ENCODE measurements around the gene DAB1. TPM values are rescaled to one million over a fixed set of nuclear protein-coding genes. Genes with fewer than 3 reads are reported as not detected.

DAB1 gene
- total and polyA plus RNA-seq, 5 donors from 2014 or later, result 0.87 to 5.1 (median 4.0) TPM

- no peak for DNase-seq
- H3K27ac Mint-ChIP-seq, result no peak overlapping the region
- no peaks in the 10 kb centered on the region for H3K36me3 Mint-ChIP-seq
- H3K4me1 Mint-ChIP-seq, result no peaks in the 10 kb centered on the region
- peaks cover 4% of the 10 kb centered on the region for H3K27me3 Mint-ChIP-seq
- Histone ChIP-seq H3K4me1 (ENCODE audit: control insufficient read depth, insufficient read depth, low read length, poor library complexity, severe bottlenecking) (no peaks in the 10 kb centered on the region), H3K4me3 (ENCODE audit: low read depth, low read length) (no peak overlapping the region), H3K36me3 (ENCODE audit: control insufficient read depth, insufficient read depth, low read length) (no peaks in the 10 kb centered on the region), H3K27me3 (ENCODE audit: control insufficient read depth, insufficient read depth, low read length) (no peaks in the 10 kb centered on the region), H3K9me3 (ENCODE audit: control insufficient read depth in 2 of 2, low read length in 2 of 2) (no peaks in the 10 kb centered on the region), H3K27ac (ENCODE audit: insufficient read depth, low read length, poor library complexity, severe bottlenecking) (no peak overlapping the region)
- ATAC-seq (ENCODE audit: low read depth in 2 of 2), result no peak
- peaks cover 0 to 7% (median 2%) of the 10 kb centered on the region in 7 donors for H3K9me3 Mint-ChIP-seq
- H3K4me3 Mint-ChIP-seq, result no peak overlapping the region
Observed at GRCh38 chr1:57250021-57250420, 173.8 kb downstream of the DAB1 start.

GRCh38 chr1:57249511-57249910 lies 174.3 kb downstream of the DAB1 start:
- Mint-ChIP-seq H3K9me3 (peaks cover 0 to 7% (median 2%) of the 10 kb centered on the region in 7 donors), H3K27ac (no peak overlapping the region), H3K27me3 (peaks cover 4% of the 10 kb centered on the region), H3K4me1 (no peaks in the 10 kb centered on the region), H3K4me3 (no peak overlapping the region), H3K36me3 (no peaks in the 10 kb centered on the region)
- DNase-seq, result no peak
- Histone ChIP-seq H3K4me3 (ENCODE audit: low read depth, low read length) (no peak overlapping the region), H3K27ac (ENCODE audit: insufficient read depth, low read length, poor library complexity, severe bottlenecking) (no peak overlapping the region), H3K27me3 (ENCODE audit: control insufficient read depth, insufficient read depth, low read length) (no peaks in the 10 kb centered on the region), H3K36me3 (ENCODE audit: control insufficient read depth, insufficient read depth, low read length) (no peaks in the 10 kb centered on the region), H3K9me3 (ENCODE audit: control insufficient read depth in 2 of 2, low read length in 2 of 2) (no peaks in the 10 kb centered on the region), H3K4me1 (ENCODE audit: control insufficient read depth, insufficient read depth, low read length, poor library complexity, severe bottlenecking) (no peaks in the 10 kb centered on the region)
- ATAC-seq (ENCODE audit: low read depth in 2 of 2), result no peak

GRCh38 chr1:57248830-57249229 lies 175.0 kb downstream of the DAB1 start:
- H3K27ac ChIP-seq (ENCODE audit: insufficient read depth, low read length, poor library complexity, severe bottlenecking), result no peak overlapping the region
- no peaks in the 10 kb centered on the region for H3K36me3 ChIP-seq (ENCODE audit: control insufficient read depth, insufficient read depth, low read length)
- H3K4me1 ChIP-seq (ENCODE audit: control insufficient read depth, insufficient read depth, low read length, poor library complexity, severe bottlenecking), result no peaks in the 10 kb centered on the region
- DNase-seq (no peak), ATAC-seq (ENCODE audit: low read depth in 2 of 2) (no peak)
- Mint-ChIP-seq H3K4me3 (no peak overlapping the region), H3K4me1 (no peaks in the 10 kb centered on the region), H3K9me3 (peaks cover 0 to 7% (median 2%) of the 10 kb centered on the region in 7 donors), H3K27me3 (peaks cover 4% of the 10 kb centered on the region), H3K27ac (no peak overlapping the region), H3K36me3 (no peaks in the 10 kb centered on the region)
- H3K9me3 ChIP-seq (ENCODE audit: control insufficient read depth in 2 of 2, low read length in 2 of 2), result no peaks in the 10 kb centered on the region
- no peak overlapping the region for H3K4me3 ChIP-seq (ENCODE audit: low read depth, low read length)
- H3K27me3 ChIP-seq (ENCODE audit: control insufficient read depth, insufficient read depth, low read length), result no peaks in the 10 kb centered on the region

- Histone ChIP-seq H3K27me3 (ENCODE audit: control insufficient read depth, insufficient read depth, low read length) (no peaks in the 10 kb centered on the region), H3K27ac (ENCODE audit: insufficient read depth, low read length, poor library complexity, severe bottlenecking) (no peak overlapping the region), H3K36me3 (ENCODE audit: control insufficient read depth, insufficient read depth, low read length) (no peaks in the 10 kb centered on the region), H3K4me3 (ENCODE audit: low read depth, low read length) (no peak overlapping the region), H3K9me3 (ENCODE audit: control insufficient read depth in 2 of 2, low read length in 2 of 2) (no peaks in the 10 kb centered on the region), H3K4me1 (ENCODE audit: control insufficient read depth, insufficient read depth, low read length, poor library complexity, severe bottlenecking) (no peaks in the 10 kb centered on the region)
- Mint-ChIP-seq H3K4me3 (no peak overlapping the region), H3K27ac (no peak overlapping the region), H3K27me3 (no peaks in the 10 kb centered on the region), H3K4me1 (no peaks in the 10 kb centered on the region), H3K9me3 (peaks cover 0 to 5% (median 0%) of the 10 kb centered on the region in 7 donors), H3K36me3 (no peaks in the 10 kb centered on the region)
- no peak for ATAC-seq (ENCODE audit: low read depth in 2 of 2)
- no peak for DNase-seq
Observed at GRCh38 chr1:57238233-57238781, 185.6 kb downstream of the DAB1 start.

- Mint-ChIP-seq H3K27ac (no peak overlapping the region), H3K9me3 (peaks cover 0 to 5% (median 0%) of the 10 kb centered on the region in 7 donors), H3K4me1 (no peaks in the 10 kb centered on the region), H3K4me3 (no peak overlapping the region), H3K36me3 (no peaks in the 10 kb centered on the region), H3K27me3 (no peaks in the 10 kb centered on the region)
- Histone ChIP-seq H3K27me3 (ENCODE audit: control insufficient read depth, insufficient read depth, low read length) (no peaks in the 10 kb centered on the region), H3K36me3 (ENCODE audit: control insufficient read depth, insufficient read depth, low read length) (no peaks in the 10 kb centered on the region), H3K9me3 (ENCODE audit: control insufficient read depth in 2 of 2, low read length in 2 of 2) (no peaks in the 10 kb centered on the region), H3K4me1 (ENCODE audit: control insufficient read depth, insufficient read depth, low read length, poor library complexity, severe bottlenecking) (no peaks in the 10 kb centered on the region), H3K27ac (ENCODE audit: insufficient read depth, low read length, poor library complexity, severe bottlenecking) (no peak overlapping the region), H3K4me3 (ENCODE audit: low read depth, low read length) (no peak overlapping the region)
- ATAC-seq (ENCODE audit: low read depth in 2 of 2) (no peak), DNase-seq (no peak)
Observed at GRCh38 chr1:57235730-57236510, 187.9 kb downstream of the DAB1 start.

- Mint-ChIP-seq H3K9me3 (peaks cover 0 to 5% (median 0%) of the 10 kb centered on the region in 7 donors), H3K36me3 (no peaks in the 10 kb centered on the region), H3K4me3 (no peak overlapping the region), H3K27me3 (no peaks in the 10 kb centered on the region), H3K27ac (no peak overlapping the region), H3K4me1 (no peaks in the 10 kb centered on the region)
- no peaks in the 10 kb centered on the region for H3K4me1 ChIP-seq (ENCODE audit: control insufficient read depth, insufficient read depth, low read length, poor library complexity, severe bottlenecking)
- no peak overlapping the region for H3K27ac ChIP-seq (ENCODE audit: insufficient read depth, low read length, poor library complexity, severe bottlenecking)
- H3K36me3 ChIP-seq (ENCODE audit: control insufficient read depth, insufficient read depth, low read length), result no peaks in the 10 kb centered on the region
- no peak overlapping the region for H3K4me3 ChIP-seq (ENCODE audit: low read depth, low read length)
- no peaks in the 10 kb centered on the region for H3K27me3 ChIP-seq (ENCODE audit: control insufficient read depth, insufficient read depth, low read length)
- H3K9me3 ChIP-seq (ENCODE audit: control insufficient read depth in 2 of 2, low read length in 2 of 2), result no peaks in the 10 kb centered on the region
- DNase-seq, result no peak
- ATAC-seq (ENCODE audit: low read depth in 2 of 2), result no peak
Observed at GRCh38 chr1:57234459-57234858, 189.4 kb downstream of the DAB1 start.

- Mint-ChIP-seq H3K36me3 (no peaks in the 10 kb centered on the region), H3K9me3 (peaks cover 0 to 5% (median 0%) of the 10 kb centered on the region in 7 donors), H3K4me1 (no peaks in the 10 kb centered on the region), H3K4me3 (no peak overlapping the region), H3K27ac (no peak overlapping the region), H3K27me3 (peaks cover 4% of the 10 kb centered on the region)
- ATAC-seq (ENCODE audit: low read depth in 2 of 2), result no peak
- Histone ChIP-seq H3K4me3 (ENCODE audit: low read depth, low read length) (no peak overlapping the region), H3K27me3 (ENCODE audit: control insufficient read depth, insufficient read depth, low read length) (no peaks in the 10 kb centered on the region), H3K27ac (ENCODE audit: insufficient read depth, low read length, poor library complexity, severe bottlenecking) (no peak overlapping the region), H3K4me1 (ENCODE audit: control insufficient read depth, insufficient read depth, low read length, poor library complexity, severe bottlenecking) (no peaks in the 10 kb centered on the region), H3K36me3 (ENCODE audit: control insufficient read depth, insufficient read depth, low read length) (no peaks in the 10 kb centered on the region), H3K9me3 (ENCODE audit: control insufficient read depth in 2 of 2, low read length in 2 of 2) (no peaks in the 10 kb centered on the region)
- DNase-seq, result no peak
Observed at GRCh38 chr1:57232500-57232899, 191.4 kb downstream of the DAB1 start.

- Mint-ChIP-seq H3K4me1 (no peaks in the 10 kb centered on the region), H3K27ac (no peak overlapping the region), H3K36me3 (no peaks in the 10 kb centered on the region), H3K9me3 (peaks cover 0 to 4% (median 2%) of the 10 kb centered on the region in 7 donors), H3K27me3 (peaks cover 4% of the 10 kb centered on the region), H3K4me3 (no peak overlapping the region)
- Histone ChIP-seq H3K36me3 (ENCODE audit: control insufficient read depth, insufficient read depth, low read length) (no peaks in the 10 kb centered on the region), H3K27me3 (ENCODE audit: control insufficient read depth, insufficient read depth, low read length) (no peaks in the 10 kb centered on the region), H3K4me1 (ENCODE audit: control insufficient read depth, insufficient read depth, low read length, poor library complexity, severe bottlenecking) (no peaks in the 10 kb centered on the region), H3K27ac (ENCODE audit: insufficient read depth, low read length, poor library complexity, severe bottlenecking) (no peak overlapping the region), H3K9me3 (ENCODE audit: control insufficient read depth in 2 of 2, low read length in 2 of 2) (no peaks in the 10 kb centered on the region), H3K4me3 (ENCODE audit: low read depth, low read length) (no peak overlapping the region)
- ATAC-seq (ENCODE audit: low read depth in 2 of 2) (no peak), DNase-seq (no peak)
Observed at GRCh38 chr1:57229998-57230397, 193.9 kb downstream of the DAB1 start.

Data from CD4-positive, CD25-positive, alpha-beta regulatory T cell (primary cell).